ENCODE results near the gene TPRN.

Gene TPRN

DNA sequence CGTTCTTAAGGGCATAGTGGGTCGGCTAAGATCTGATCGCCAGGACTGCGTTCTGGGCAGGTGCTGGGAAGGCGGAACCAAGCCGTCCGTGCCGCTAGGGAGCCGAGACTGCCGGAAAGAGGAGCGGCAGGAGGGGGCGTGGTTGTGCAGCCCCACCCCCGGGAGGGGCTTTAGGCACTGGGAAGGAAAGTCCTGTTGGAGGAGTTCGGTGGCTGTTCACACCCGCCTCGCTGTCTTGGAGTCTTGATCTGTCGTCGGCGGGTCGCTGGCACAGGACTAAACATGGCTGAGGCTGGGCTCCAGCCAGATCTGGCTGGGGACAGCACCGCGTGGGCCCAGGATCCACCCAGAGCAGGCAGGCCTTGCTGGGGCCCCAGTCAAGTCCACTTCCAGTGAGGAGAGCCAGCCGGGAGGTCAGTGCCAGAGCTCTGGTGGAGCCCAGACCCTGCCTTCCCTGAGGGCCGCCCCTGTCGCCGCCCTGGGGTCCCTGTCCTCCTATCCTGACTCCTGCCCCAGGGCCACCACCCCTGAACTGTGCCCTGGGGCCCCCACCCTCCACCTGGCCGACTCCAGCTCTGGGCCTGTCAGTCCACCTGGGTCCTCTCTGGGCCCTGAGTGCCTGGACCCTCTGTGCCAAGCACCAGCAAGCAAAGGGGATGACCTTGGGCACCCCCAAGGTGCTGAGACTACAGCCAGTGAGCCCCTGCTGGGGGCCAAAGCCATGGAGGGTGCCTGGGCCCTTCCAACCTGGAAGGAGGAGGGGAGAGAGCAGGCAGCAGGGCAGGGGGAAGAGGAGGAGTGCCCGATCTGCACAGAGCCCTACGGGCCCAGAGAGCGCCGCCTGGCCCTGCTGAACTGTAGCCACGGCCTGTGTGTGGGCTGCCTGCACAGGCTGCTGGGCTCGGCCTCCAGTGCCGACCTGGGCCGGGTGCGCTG is 17.0 kb upstream of the TPRN start:
- H3K27me3 ChIP-seq (ENCODE audit: control insufficient read depth, insufficient read depth, low read length, poor library complexity, severe bottlenecking): peaks cover 15% of the 10 kb centered on the region
- no peaks in the 10 kb centered on the region for H3K9me3 ChIP-seq (ENCODE audit: control insufficient read depth, low read length)
- 61 to 62% methylated on average over 36 of the region's 36 CpGs for WGBS, 2 experiments
- no peak overlapping the region for H3K27ac ChIP-seq (ENCODE audit: insufficient read depth, low read depth, low read length, poor library complexity, severe bottlenecking)
- H3K36me3 ChIP-seq (ENCODE audit: control insufficient read depth, insufficient read depth, low read length): peaks cover 10% of the 10 kb centered on the region
- no peaks in the 10 kb centered on the region for H3K4me1 ChIP-seq (ENCODE audit: control insufficient read depth, insufficient read depth, low read length)
- no peak overlapping the region for H3K4me3 ChIP-seq (ENCODE audit: insufficient read depth, low read depth, low read length)

DNA sequence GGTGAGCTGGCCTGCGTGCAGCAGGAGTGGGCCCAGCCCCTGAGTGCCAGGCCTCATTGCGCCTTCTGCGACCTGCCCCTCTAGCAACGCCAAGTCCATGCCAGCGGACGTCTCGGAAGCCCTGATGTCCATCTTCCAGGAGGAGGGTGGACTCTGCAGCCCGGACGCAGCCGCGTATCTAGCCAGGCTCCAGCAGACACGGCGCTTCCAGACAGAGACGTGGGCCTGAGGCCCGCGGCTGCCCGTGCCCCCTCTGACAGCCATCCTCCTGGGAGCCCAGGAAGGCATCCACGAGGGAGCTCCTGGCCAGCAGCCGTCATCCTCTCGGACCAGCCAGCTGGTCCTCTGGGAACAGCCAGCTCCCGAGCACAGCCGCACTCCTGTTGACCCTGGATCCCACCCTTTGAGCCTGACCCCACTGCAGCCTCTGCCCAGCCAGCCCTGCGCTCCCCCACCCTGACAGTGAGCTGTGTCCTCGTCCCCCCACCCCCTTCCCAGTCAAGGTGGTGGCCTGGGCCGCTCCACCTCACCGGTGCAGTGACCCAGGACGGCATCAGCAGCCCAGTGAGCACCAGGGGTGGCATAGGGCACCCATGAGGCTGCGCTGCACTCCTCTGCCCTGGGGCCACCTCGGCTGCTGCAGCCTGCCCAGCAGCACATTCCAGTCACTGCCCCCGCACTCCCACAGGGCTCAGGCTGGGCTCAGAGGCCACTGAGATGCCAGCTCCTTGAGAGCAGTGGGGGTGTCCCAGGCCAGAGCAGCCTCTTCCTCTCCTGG is 15.8 kb upstream of the TPRN start:
- no peaks in the 10 kb centered on the region for H3K4me1 ChIP-seq (ENCODE audit: control insufficient read depth, insufficient read depth, low read length)
- no peak overlapping the region for H3K4me3 ChIP-seq (ENCODE audit: insufficient read depth, low read depth, low read length)
- no peak overlapping the region for H3K27ac ChIP-seq (ENCODE audit: insufficient read depth, low read depth, low read length, poor library complexity, severe bottlenecking)
- 94 to 95% methylated on average over 30 of the region's 30 CpGs for WGBS, 2 experiments
- H3K36me3 ChIP-seq (ENCODE audit: control insufficient read depth, insufficient read depth, low read length): peaks cover 10% of the 10 kb centered on the region
- H3K9me3 ChIP-seq (ENCODE audit: control insufficient read depth, low read length): no peaks in the 10 kb centered on the region
- peaks cover 5% of the 10 kb centered on the region for H3K27me3 ChIP-seq (ENCODE audit: control insufficient read depth, insufficient read depth, low read length, poor library complexity, severe bottlenecking)

DNA sequence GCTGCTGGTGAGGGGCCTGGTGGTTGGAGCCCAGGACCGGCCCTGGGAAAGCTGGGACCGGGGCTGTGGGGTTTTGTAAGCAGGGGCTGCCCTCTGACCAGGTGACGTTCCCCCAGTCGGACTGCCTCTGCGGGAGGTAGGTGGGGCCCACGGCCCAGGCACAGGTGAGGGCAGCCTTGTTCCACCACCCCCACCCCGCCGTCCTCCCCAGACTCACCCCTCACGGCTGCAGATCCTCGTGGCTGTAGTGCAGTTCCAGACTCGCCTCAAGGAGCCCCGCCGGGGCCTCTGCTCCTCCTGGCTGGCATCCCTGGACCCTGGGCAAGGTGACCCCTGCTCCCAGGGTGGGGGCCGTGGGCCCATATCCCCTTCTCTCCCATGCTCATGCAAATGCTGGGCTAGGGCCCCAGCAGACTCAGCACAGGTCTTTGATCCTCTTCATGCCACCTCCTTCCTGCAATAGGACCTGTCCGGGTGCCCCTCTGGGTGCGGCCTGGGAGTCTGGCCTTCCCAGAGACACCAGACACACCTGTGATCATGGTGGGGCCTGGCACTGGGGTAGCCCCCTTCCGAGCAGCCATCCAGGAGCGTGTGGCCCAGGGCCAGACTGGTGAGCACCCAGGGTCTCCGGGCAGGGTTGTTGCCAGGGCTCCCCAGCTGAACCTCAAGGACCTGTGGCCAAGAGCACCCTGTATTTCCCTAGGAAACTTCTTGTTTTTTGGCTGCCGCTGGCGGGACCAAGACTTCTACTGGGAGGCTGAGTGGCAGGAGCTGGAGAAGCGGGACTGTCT is 14.8 kb upstream of the TPRN start:
- peaks cover 10% of the 10 kb centered on the region for H3K36me3 ChIP-seq (ENCODE audit: control insufficient read depth, insufficient read depth, low read length)
- no peaks in the 10 kb centered on the region for H3K27me3 ChIP-seq (ENCODE audit: control insufficient read depth, insufficient read depth, low read length, poor library complexity, severe bottlenecking)
- H3K9me3 ChIP-seq (ENCODE audit: control insufficient read depth, low read length): no peaks in the 10 kb centered on the region
- WGBS, 2 experiments: 94 to 95% methylated on average over 22 of the region's 22 CpGs
- no peak overlapping the region for H3K4me3 ChIP-seq (ENCODE audit: insufficient read depth, low read depth, low read length)
- H3K27ac ChIP-seq (ENCODE audit: insufficient read depth, low read depth, low read length, poor library complexity, severe bottlenecking): no peak overlapping the region
- no peaks in the 10 kb centered on the region for H3K4me1 ChIP-seq (ENCODE audit: control insufficient read depth, insufficient read depth, low read length)

GRCh38 chr9:137214620-137215019 is 14.1 kb upstream of the TPRN start:
- no peaks in the 10 kb centered on the region for H3K27me3 ChIP-seq (ENCODE audit: control insufficient read depth, insufficient read depth, low read length, poor library complexity, severe bottlenecking)
- H3K4me1 ChIP-seq (ENCODE audit: control insufficient read depth, insufficient read depth, low read length): no peaks in the 10 kb centered on the region
- peaks cover 10% of the 10 kb centered on the region for H3K36me3 ChIP-seq (ENCODE audit: control insufficient read depth, insufficient read depth, low read length)
- 95 to 96% methylated on average over 19 of the region's 19 CpGs for WGBS, 2 experiments
- no peak overlapping the region for H3K4me3 ChIP-seq (ENCODE audit: insufficient read depth, low read depth, low read length)
- no peaks in the 10 kb centered on the region for H3K9me3 ChIP-seq (ENCODE audit: control insufficient read depth, low read length)
- no peak overlapping the region for H3K27ac ChIP-seq (ENCODE audit: insufficient read depth, low read depth, low read length, poor library complexity, severe bottlenecking)

DNA sequence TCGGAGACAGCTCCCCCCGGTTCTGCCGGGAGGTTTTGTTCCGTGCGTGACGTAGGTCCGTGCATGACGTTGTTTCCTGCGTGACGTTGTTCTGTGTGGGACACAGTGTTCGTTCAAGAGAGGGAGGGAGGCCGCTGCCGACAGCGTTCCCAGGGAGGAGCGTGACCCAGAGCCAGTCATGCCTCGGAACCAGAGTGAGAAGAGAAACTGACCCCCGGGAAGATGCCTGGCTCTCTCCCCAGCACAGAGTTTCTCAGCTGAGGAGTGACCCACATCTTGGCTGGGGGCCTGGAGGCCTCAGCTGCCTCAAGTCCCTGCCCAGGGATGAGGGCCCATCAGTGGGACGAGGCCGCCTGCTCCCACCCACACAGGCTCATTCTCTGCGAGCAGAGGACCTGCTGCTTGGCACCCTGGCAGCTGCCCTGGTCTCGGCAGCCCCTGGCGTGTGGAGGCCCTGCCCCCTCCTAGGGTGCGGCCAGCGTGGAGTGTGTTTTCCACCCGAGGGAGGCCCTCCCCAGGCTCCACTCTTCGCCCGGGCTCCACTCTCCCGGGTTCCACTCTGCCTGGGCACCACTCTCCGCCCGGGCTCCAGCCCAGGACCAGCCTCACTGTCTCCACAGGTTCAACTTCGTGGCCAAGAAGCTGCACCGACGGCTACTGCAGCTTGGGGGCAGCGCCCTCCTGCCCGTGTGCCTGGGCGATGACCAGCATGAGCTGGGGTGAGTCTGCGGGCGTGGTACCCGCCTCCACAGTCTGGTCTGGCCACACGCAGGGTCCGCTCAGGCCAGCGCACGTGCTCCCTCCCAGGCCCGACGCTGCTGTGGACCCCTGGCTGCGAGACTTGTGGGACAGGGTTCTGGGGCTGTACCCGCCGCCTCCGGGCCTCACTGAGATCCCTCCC is 12.9 kb upstream of the TPRN start:
- Histone ChIP-seq H3K27me3 (ENCODE audit: control insufficient read depth, insufficient read depth, low read length, poor library complexity, severe bottlenecking) (no peaks in the 10 kb centered on the region), H3K4me1 (ENCODE audit: control insufficient read depth, insufficient read depth, low read length) (no peaks in the 10 kb centered on the region), H3K9me3 (ENCODE audit: control insufficient read depth, low read length) (no peaks in the 10 kb centered on the region), H3K4me3 (ENCODE audit: insufficient read depth, low read depth, low read length) (no peak overlapping the region), H3K27ac (ENCODE audit: insufficient read depth, low read depth, low read length, poor library complexity, severe bottlenecking) (no peak overlapping the region), H3K36me3 (ENCODE audit: control insufficient read depth, insufficient read depth, low read length) (peaks cover 10% of the 10 kb centered on the region)
- WGBS, 2 experiments: 94 to 95% methylated on average over 49 of the region's 49 CpGs

GRCh38 chr9:137212520-137212919 is 12.0 kb upstream of the TPRN start:
- WGBS, 2 experiments: 94% methylated on average over 21 of the region's 21 CpGs
- Histone ChIP-seq H3K4me1 (ENCODE audit: control insufficient read depth, insufficient read depth, low read length) (no peaks in the 10 kb centered on the region), H3K27me3 (ENCODE audit: control insufficient read depth, insufficient read depth, low read length, poor library complexity, severe bottlenecking) (no peaks in the 10 kb centered on the region), H3K36me3 (ENCODE audit: control insufficient read depth, insufficient read depth, low read length) (peaks cover 10% of the 10 kb centered on the region), H3K4me3 (ENCODE audit: insufficient read depth, low read depth, low read length) (no peak overlapping the region), H3K9me3 (ENCODE audit: control insufficient read depth, low read length) (no peaks in the 10 kb centered on the region), H3K27ac (ENCODE audit: insufficient read depth, low read depth, low read length, poor library complexity, severe bottlenecking) (no peak overlapping the region)

GRCh38 chr9:137211532-137211931 is 11.0 kb upstream of the TPRN start:
- Histone ChIP-seq H3K27ac (ENCODE audit: insufficient read depth, low read depth, low read length, poor library complexity, severe bottlenecking) (no peak overlapping the region), H3K27me3 (ENCODE audit: control insufficient read depth, insufficient read depth, low read length, poor library complexity, severe bottlenecking) (no peaks in the 10 kb centered on the region), H3K4me1 (ENCODE audit: control insufficient read depth, insufficient read depth, low read length) (peaks cover 3% of the 10 kb centered on the region), H3K4me3 (ENCODE audit: insufficient read depth, low read depth, low read length) (no peak overlapping the region), H3K9me3 (ENCODE audit: control insufficient read depth, low read length) (no peaks in the 10 kb centered on the region), H3K36me3 (ENCODE audit: control insufficient read depth, insufficient read depth, low read length) (peaks cover 10% of the 10 kb centered on the region)
- WGBS, 2 experiments: 91 to 92% methylated on average over 13 of the region's 13 CpGs

DNA sequence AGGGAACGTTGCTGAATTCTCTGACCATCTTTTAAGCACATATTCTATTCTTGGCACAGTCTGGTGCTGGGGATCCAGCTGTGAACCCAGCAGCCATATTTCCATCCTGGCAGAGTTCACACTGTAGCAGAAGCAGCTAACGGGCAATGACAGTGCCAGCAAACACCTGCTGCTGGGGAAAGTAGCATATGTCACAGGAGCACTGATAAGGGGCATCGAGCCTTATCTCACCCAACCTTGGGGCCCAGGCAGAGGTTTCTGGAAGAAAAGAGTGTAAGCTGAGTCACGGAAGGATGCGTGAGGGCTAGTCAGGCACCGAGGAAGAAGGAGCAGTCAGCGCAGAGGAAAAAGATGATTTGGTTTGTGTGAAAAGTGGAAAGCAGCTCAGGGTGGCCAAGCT is 6.1 kb upstream of the TPRN start:
- no peaks in the 10 kb centered on the region for H3K9me3 ChIP-seq (ENCODE audit: control insufficient read depth, low read length)
- H3K27me3 ChIP-seq (ENCODE audit: control insufficient read depth, insufficient read depth, low read length, poor library complexity, severe bottlenecking): no peaks in the 10 kb centered on the region
- no peaks in the 10 kb centered on the region for H3K36me3 ChIP-seq (ENCODE audit: control insufficient read depth, insufficient read depth, low read length)
- H3K4me1 ChIP-seq (ENCODE audit: control insufficient read depth, insufficient read depth, low read length): peaks cover 17% of the 10 kb centered on the region
- peak overlapping the region; percentile 76 for H3K4me3 ChIP-seq (ENCODE audit: insufficient read depth, low read depth, low read length)
- H3K27ac ChIP-seq (ENCODE audit: insufficient read depth, low read depth, low read length, poor library complexity, severe bottlenecking): no peak overlapping the region
- WGBS, 2 experiments: 92 to 93% methylated on average over 7 of the region's 7 CpGs
